Activated naive CD8-positive, alpha-beta T cell treated with anti-CD3 and anti-CD28 coated beads for 36 hours (primary cell): Measurements from ENCODE around the gene GH1. TPM values are rescaled to one million over a fixed set of nuclear protein-coding genes. Genes with fewer than 3 reads are reported as not detected.
A peak's percentile ranks its signal among the peaks of the same experiment; 100 is the strongest.
"Not testable (repeated sequence)": the region's sequence is repeated elsewhere in the genome, so short reads cannot be mapped to it uniquely, and the experiment has no call there.

Source experiments
- DNase-seq: peaks from one replicate; pipeline ENCODE4 v3.0.0; 2021
- H3K27ac Mint-ChIP-seq: one replicate; pipeline ENCODE4 v1.8.0; 2022; ENCODE audit warnings: mild to moderate bottlenecking, moderate library complexity, mixed read lengths
- H3K27me3 Mint-ChIP-seq: one replicate; pipeline ENCODE4 v1.8.0; 2022; ENCODE audit warnings: mild to moderate bottlenecking, mixed read lengths
- H3K36me3 Mint-ChIP-seq: one replicate; pipeline ENCODE4 v1.8.0; 2021; ENCODE audit warnings: mild to moderate bottlenecking, mixed read lengths
- H3K4me1 Mint-ChIP-seq: one replicate; pipeline ENCODE4 v1.8.0; 2021; ENCODE audit warnings: mixed read lengths
- H3K4me3 Mint-ChIP-seq: one replicate; pipeline ENCODE4 v1.8.0; 2022; ENCODE audit warnings: mild to moderate bottlenecking, moderate library complexity, mixed read lengths
- H3K9me3 Mint-ChIP-seq: one replicate; pipeline ENCODE4 v1.8.0; 2022; ENCODE audit warnings: mixed read lengths
- total RNA-seq, 2 experiments: library from RNA; stranded (reverse); gene quantifications; one replicate each; pipeline ENCODE4 v1.2.3, GENCODE V29; 2021

GH1 gene
- not detected for total RNA-seq

DNA sequence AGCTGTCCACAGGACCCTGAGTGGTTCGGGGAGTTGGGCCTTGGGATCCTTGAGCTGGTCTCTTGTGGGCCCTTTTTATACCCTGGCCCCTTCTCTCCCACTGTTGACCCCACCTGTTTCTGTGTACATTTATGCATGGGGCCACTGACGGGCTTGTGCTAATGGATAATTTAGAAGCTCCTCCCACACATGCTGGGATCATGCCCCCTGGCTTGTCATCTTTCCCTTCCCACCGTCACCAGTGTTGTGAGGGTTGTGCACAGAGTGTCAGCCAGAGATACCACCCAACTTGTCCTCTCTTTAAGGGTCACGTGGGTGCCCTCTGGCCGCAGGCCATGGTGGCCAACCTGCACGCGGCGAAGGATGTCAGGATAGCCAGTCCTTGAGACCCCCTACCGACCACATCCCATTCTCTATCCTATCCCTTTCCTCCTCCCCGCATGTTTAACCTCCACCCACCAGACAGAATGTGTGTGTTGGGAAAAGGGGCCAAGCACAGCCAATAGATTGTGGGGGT is at the start of gene GH1:
Gene GH1 (minus strand): TSS at position 51 of the 517 bp plus-strand sequence. CDS start 63 bp downstream, outside the sequence.
- DNase-seq, H3K27me3 Mint-ChIP-seq, H3K4me3 Mint-ChIP-seq, H3K4me1 Mint-ChIP-seq, H3K36me3 Mint-ChIP-seq, H3K27ac Mint-ChIP-seq, H3K9me3 Mint-ChIP-seq: not testable (repeated sequence)

GRCh38 chr17:63967953-63968352 is 49.3 kb upstream of the GH1 start:
- Mint-ChIP-seq H3K4me3 (no peak overlapping the region), H3K9me3 (no peaks in the 10 kb centered on the region), H3K27me3 (no peaks in the 10 kb centered on the region), H3K36me3 (no peaks in the 10 kb centered on the region), H3K4me1 (peaks cover 13% of the 10 kb centered on the region), H3K27ac (no peak overlapping the region)
- no peak for DNase-seq

DNA sequence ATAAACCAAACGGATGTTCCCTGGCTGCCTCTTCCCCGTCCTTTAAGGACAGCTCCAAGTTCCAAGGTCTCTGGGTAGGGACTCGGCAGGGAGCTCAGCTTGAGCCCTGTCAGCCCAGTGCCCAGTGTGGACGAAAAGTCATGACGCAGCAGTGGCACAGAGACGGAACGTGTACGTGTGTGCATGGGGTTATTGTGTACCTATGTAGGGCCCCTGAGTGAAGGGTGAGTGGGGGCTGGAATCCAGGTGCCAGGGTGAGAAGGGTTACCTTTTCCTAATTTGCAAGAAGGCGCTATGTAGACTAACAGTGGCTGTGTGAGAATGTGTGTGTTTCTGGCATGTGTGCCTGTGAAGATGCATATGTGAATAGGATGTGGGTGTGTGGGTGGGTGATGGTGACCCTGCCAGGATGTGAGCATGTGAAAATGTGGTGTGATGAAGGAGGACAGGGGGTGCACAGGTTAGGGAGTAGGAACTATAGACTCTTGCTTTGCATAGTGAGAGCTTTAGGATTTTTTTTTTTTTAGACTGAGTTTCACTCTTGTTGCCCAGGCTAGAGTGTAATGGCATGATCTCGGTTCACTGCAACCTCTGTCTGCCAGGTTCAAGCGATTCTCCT is 48.1 kb upstream of the GH1 start:
- H3K27me3 Mint-ChIP-seq: no peaks in the 10 kb centered on the region
- peak; percentile 46 for DNase-seq
- no peaks in the 10 kb centered on the region for H3K36me3 Mint-ChIP-seq
- no peak overlapping the region for H3K27ac Mint-ChIP-seq
- no peaks in the 10 kb centered on the region for H3K9me3 Mint-ChIP-seq
- peaks cover 13% of the 10 kb centered on the region for H3K4me1 Mint-ChIP-seq
- no peak overlapping the region for H3K4me3 Mint-ChIP-seq

DNA sequence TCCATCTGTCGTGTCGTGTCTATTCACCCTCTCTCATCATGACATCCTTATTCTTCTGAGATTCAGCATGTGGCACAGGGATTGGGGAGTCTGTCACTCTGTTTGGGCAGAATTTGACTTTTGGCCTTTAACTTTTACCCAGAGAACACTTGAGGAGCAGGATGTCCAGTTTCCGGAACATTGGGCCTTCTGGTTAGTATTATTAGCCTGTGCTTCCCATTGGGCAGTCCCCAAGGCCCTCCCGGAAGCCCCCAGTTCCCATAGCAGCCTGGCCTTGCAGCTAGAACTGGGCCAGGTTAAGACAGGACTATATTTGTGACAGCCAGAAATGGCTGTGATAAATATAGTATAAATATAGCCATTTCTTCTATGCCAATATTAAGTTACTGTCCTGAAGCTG is 44.5 kb upstream of the GH1 start:
- peaks cover 13% of the 10 kb centered on the region for H3K4me1 Mint-ChIP-seq
- no peak for DNase-seq
- H3K9me3 Mint-ChIP-seq: no peaks in the 10 kb centered on the region
- H3K27me3 Mint-ChIP-seq: no peaks in the 10 kb centered on the region
- H3K27ac Mint-ChIP-seq: no peak overlapping the region
- H3K4me3 Mint-ChIP-seq: no peak overlapping the region
- H3K36me3 Mint-ChIP-seq: no peaks in the 10 kb centered on the region

DNA sequence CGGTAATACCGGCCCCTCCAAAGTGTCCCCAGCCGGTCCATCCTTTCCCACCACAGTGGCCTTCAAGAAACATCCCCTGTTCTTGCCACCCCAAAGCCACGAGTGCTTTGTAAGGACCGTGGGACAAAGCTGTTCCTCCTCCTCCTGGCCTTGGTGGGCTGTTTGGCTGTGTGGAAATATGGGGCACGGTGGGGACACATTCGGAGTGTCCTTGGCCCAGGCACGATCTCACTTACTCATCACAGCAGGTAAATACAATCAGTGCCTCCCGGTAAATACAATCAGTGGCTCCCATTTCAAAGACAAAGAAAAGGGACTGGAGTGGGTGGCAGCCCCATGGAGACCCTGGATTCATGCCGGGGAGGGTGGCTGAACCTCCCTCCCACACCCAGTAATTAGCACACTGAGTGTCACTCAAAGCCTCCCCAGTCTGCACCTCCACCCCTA is 43.7 kb upstream of the GH1 start:
- Mint-ChIP-seq H3K36me3 (no peaks in the 10 kb centered on the region), H3K27ac (peak overlapping the region; percentile 16), H3K4me1 (peaks cover 11% of the 10 kb centered on the region), H3K9me3 (no peaks in the 10 kb centered on the region), H3K27me3 (no peaks in the 10 kb centered on the region), H3K4me3 (no peak overlapping the region)
- no peak for DNase-seq

- Mint-ChIP-seq H3K36me3 (no peaks in the 10 kb centered on the region), H3K9me3 (no peaks in the 10 kb centered on the region), H3K27me3 (no peaks in the 10 kb centered on the region), H3K27ac (no peak overlapping the region), H3K4me1 (peaks cover 4% of the 10 kb centered on the region), H3K4me3 (no peak overlapping the region)
- DNase-seq: peak; percentile 55
Measured at GRCh38 chr17:63961355-63962212, 42.9 kb upstream of the GH1 start.

GRCh38 chr17:63960430-63960829 is 41.8 kb upstream of the GH1 start:
- no peak overlapping the region for H3K4me3 Mint-ChIP-seq
- H3K36me3 Mint-ChIP-seq: no peaks in the 10 kb centered on the region

GRCh38 chr17:63960006-63960405 is 41.4 kb upstream of the GH1 start:
- no peaks in the 10 kb centered on the region for H3K36me3 Mint-ChIP-seq
- H3K9me3 Mint-ChIP-seq: no peaks in the 10 kb centered on the region
- H3K4me1 Mint-ChIP-seq: peaks cover 4% of the 10 kb centered on the region
- no peak for DNase-seq
- H3K4me3 Mint-ChIP-seq: no peak overlapping the region
- no peak overlapping the region for H3K27ac Mint-ChIP-seq
- H3K27me3 Mint-ChIP-seq: no peaks in the 10 kb centered on the region

More at GRCh38 chr17:63960430-63960829, 41.8 kb upstream of the GH1 start:
- Mint-ChIP-seq H3K27me3 (no peaks in the 10 kb centered on the region), H3K4me1 (peaks cover 2% of the 10 kb centered on the region), H3K9me3 (no peaks in the 10 kb centered on the region), H3K27ac (no peak overlapping the region)
- DNase-seq: no peak

- H3K27me3 Mint-ChIP-seq: no peaks in the 10 kb centered on the region
- H3K4me1 Mint-ChIP-seq: peaks cover 19% of the 10 kb centered on the region
- H3K36me3 Mint-ChIP-seq: no peaks in the 10 kb centered on the region
- H3K9me3 Mint-ChIP-seq: no peaks in the 10 kb centered on the region
- H3K27ac Mint-ChIP-seq: no peak overlapping the region
- no peak overlapping the region for H3K4me3 Mint-ChIP-seq
- no peak for DNase-seq
Measured at GRCh38 chr17:63956296-63956920, 37.8 kb upstream of the GH1 start.

DNA sequence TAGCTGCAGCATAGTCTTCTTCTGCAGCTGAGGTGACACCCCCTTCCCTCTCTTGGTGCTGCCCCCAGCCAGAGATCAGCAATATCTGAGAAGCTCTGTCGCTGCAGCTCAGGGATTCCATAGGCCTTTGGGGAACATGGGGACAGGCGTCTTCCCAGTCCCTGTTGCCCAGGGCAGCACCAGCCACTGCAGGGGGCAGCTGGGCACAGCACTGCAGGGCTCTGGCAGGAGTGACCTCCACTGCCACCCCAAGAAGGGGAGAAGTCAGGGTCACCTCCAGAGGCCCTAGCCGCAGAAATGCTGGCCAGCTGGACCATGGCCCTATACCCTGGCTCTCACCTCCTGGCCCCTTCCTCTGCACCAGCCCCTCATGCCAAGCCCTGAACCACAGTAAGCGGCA is 37.2 kb upstream of the GH1 start:
- no peak overlapping the region for H3K4me3 Mint-ChIP-seq
- DNase-seq: no peak
- H3K9me3 Mint-ChIP-seq: no peaks in the 10 kb centered on the region
- H3K27me3 Mint-ChIP-seq: no peaks in the 10 kb centered on the region
- peak overlapping the region; percentile 1 for H3K27ac Mint-ChIP-seq
- H3K36me3 Mint-ChIP-seq: no peaks in the 10 kb centered on the region
- H3K4me1 Mint-ChIP-seq: peaks cover 19% of the 10 kb centered on the region

DNA sequence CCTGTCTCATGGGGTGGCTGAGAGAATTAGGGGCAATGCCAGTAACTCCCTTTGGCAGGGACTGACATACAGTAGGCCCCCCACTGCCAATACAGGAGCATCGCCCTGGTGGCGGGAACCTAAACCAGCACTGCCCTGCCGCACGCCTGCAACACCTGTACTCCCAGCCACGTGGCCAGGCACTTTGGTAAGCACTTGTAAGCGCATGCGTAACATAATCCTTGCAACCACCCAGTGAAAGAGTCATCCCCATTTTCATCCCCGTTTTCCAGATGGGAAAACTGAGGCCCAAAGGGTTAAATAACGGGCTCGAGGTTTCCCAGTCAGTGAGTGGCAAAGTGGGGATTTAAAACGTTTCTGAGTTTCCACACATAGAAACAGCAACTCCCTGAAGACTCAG is 36.6 kb upstream of the GH1 start:
- H3K27me3 Mint-ChIP-seq: no peaks in the 10 kb centered on the region
- H3K4me1 Mint-ChIP-seq: peaks cover 19% of the 10 kb centered on the region
- no peaks in the 10 kb centered on the region for H3K9me3 Mint-ChIP-seq
- H3K36me3 Mint-ChIP-seq: no peaks in the 10 kb centered on the region
- H3K4me3 Mint-ChIP-seq: no peak overlapping the region
- H3K27ac Mint-ChIP-seq: no peak overlapping the region
- DNase-seq: no peak

DNA sequence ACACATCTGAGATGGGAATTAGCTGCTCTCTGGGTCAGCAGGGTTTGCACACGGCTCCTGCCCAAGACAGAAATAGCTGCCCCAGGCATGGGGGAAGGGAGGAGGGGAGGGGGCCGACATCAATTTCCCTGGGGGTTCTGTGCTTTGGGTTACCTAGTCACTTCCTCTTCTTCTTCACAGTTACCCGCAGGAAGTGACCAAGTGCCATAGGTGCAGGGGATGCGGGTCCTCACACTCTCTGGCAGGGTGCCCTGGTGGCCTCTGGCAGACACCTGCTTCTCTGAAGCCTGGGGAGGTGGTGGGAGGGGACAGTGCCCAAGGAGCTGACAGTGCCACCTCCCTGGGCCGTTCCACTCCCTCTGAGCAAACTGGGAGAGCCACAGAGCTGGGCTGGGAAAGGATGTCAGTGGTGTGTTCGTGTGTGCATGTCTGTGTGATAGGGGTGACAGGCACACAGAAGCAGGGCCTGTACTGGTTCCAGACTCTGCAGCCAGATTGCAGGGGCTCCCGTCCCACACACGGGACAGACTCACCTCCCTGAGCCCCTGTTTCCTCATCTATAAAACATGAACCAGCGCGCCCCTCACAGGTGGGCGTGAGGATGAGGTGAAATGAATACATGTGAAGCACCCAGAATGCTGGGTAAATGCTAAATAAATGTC is 35.9 kb upstream of the GH1 start:
- Mint-ChIP-seq H3K9me3 (no peaks in the 10 kb centered on the region), H3K36me3 (no peaks in the 10 kb centered on the region), H3K27me3 (no peaks in the 10 kb centered on the region), H3K4me3 (peak overlapping the region; percentile 32), H3K27ac (peak overlapping the region; percentile 80), H3K4me1 (peaks cover 19% of the 10 kb centered on the region)
- peak; percentile 38 for DNase-seq

- Mint-ChIP-seq H3K36me3 (no peaks in the 10 kb centered on the region), H3K27ac (no peak overlapping the region), H3K4me1 (peaks cover 24% of the 10 kb centered on the region), H3K27me3 (no peaks in the 10 kb centered on the region), H3K4me3 (no peak overlapping the region), H3K9me3 (no peaks in the 10 kb centered on the region)
- DNase-seq: no peak
Measured at GRCh38 chr17:63950940-63951907, 32.6 kb upstream of the GH1 start.
